K562 (cell line): ENCODE measurements around the gene HSDL2. TPM values are rescaled to one million over a fixed set of nuclear protein-coding genes. Genes with fewer than 3 reads are reported as not detected.

Source experiments
- BCL6 ChIP-seq: fragments of 250-450 bp; sonication (Bioruptor Pico); IDR thresholded peaks from 2 replicates; pipeline ENCODE4 v1.4.0; 2020
- BRF2 ChIP-seq: IDR thresholded peaks from 3 replicates; pipeline ENCODE4 v1.6.1; 2011; ENCODE audit warnings: borderline replicate concordance, mild to moderate bottlenecking; ENCODE audit not compliant: insufficient read length, insufficient read depth
- CREBBP ChIP-seq: IDR thresholded peaks from one replicate; pipeline ENCODE4 v1.6.1; 2012; ENCODE audit warnings: low read depth, mild to moderate bottlenecking, control low read depth, inconsistent platforms, low read length
- EP400 ChIP-seq: fragments of 450-650 bp; IDR thresholded peaks from 2 replicates; pipeline ENCODE4 v1.6.1; 2017; ENCODE audit warnings: antibody characterized with exemption, mild to moderate bottlenecking, moderate library complexity
- ETS2 ChIP-seq: IDR thresholded peaks from 2 replicates; pipeline ENCODE4 v1.6.1; 2016; ENCODE audit warnings: borderline replicate concordance, missing genetic modification characterization, mild to moderate bottlenecking, moderate library complexity, missing compliant biosample characterization; ENCODE audit not compliant: poor library complexity, severe bottlenecking
- FOXA1 ChIP-seq: fragments of 450-650 bp; IDR thresholded peaks from 2 replicates; pipeline ENCODE4 v1.6.1; 2016; ENCODE audit warnings: mild to moderate bottlenecking, borderline replicate concordance
- GATA2 ChIP-seq: sonication (generic); formaldehyde crosslinking; IDR thresholded peaks from 2 replicates; pipeline ENCODE4 v1.4.0; 2020; ENCODE audit warnings: mild to moderate bottlenecking, missing genetic modification reagents
- MCM2 ChIP-seq: fragments of 450-650 bp; IDR thresholded peaks from 2 replicates; pipeline ENCODE4 v1.6.1; 2017; ENCODE audit warnings: low read depth, mild to moderate bottlenecking
- NUFIP1 ChIP-seq: fragments of 450-650 bp; IDR thresholded peaks from 2 replicates; pipeline ENCODE4 v1.6.1; 2018; ENCODE audit not compliant: partially characterized antibody
- PHTF2 ChIP-seq: fragments of 250-450 bp; sonication (Bioruptor Pico); IDR thresholded peaks from 2 replicates; pipeline ENCODE4 v1.5.0; 2021; ENCODE audit warnings: mild to moderate bottlenecking
- RBM39 ChIP-seq: fragments of 200-400 bp; formaldehyde crosslinking; optimal IDR thresholded peaks from 2 replicates; pipeline ENCODE3; 2018; ENCODE audit warnings: low read depth, low read length
- SREBF1 ChIP-seq: fragments of 150-350 bp; IDR thresholded peaks from 2 replicates; pipeline ENCODE4 v1.6.1; 2014; ENCODE audit warnings: antibody characterized with exemption, low read depth, low read length, borderline replicate concordance
- ZBTB5 ChIP-seq: fragments of 450-650 bp; IDR thresholded peaks from 2 replicates; pipeline ENCODE4 v1.6.1; 2017; ENCODE audit warnings: antibody characterized with exemption
- ZC3H11A ChIP-seq: IDR thresholded peaks from 2 replicates; pipeline ENCODE4 v1.6.1; 2012; ENCODE audit warnings: low read depth, low read length, improper control_type of control experiment
- ZNF584 ChIP-seq: fragments of 200-800 bp; sonication (Bioruptor generic); IDR thresholded peaks from 2 replicates; pipeline ENCODE4 v1.6.1; 2016; ENCODE audit warnings: low read depth, mild to moderate bottlenecking, missing genetic modification characterization, missing compliant biosample characterization
- ZSCAN29 ChIP-seq: fragments of 450-650 bp; IDR thresholded peaks from 2 replicates; pipeline ENCODE4 v1.6.1; 2017
- polyA plus RNA-seq, 8 experiments: library from polyadenylated mRNA; depleted of rRNA in 4 of 8; stranded (reverse) in 5 of 8; unstranded in 3 of 8; fragments of >200 nt; fragmentation: Nextera tagmentation in 2 of 8; fragmentation: Illumina TruSeq in 1 of 8; extraction: Ambion mirVana in 2 of 8; extraction: Trizol in 1 of 8; gene quantifications; 2 replicates each; pipeline versions ENCODE4 v1.2.1 to v1.2.3, GENCODE V29; 2011 to 2014; ENCODE audit warnings: inconsistent platforms in 1 of 8, missing spikeins in 1 of 8
- total RNA-seq, 7 experiments: library from RNA; depleted of rRNA in 6 of 7; stranded (reverse); fragments of >200 nt in 6 of 7; fragmentation: Illumina TruSeq in 2 of 7; extraction: Trizol in 2 of 7; gene quantifications; 2 replicates each; pipeline versions ENCODE4 v1.2.1 to v1.2.3, GENCODE V29; 2011 to 2021; ENCODE audit warnings: low replicate concordance in 1 of 7
- TF ChIP-seq, protein P1 (sequence below): fragments of 250-450 bp; sonication (Bioruptor Pico); IDR thresholded peaks from 2 replicates; pipeline ENCODE4 v1.5.0; 2022; ENCODE audit warnings: mild to moderate bottlenecking

HSDL2 gene
- total and polyA plus RNA-seq, 9 of the 15 experiments (the other 6 are each of a cell fraction or from before 2014, with no cell fraction given), result 22.8 to 74.1 (median 35.6) TPM

- TF ChIP-seq ZSCAN29 (no peak), FOXA1 (no peak), GATA2 (no peak), ZC3H11A (no peak), EP400 (no peak), CREBBP (no peak), RBM39 (no peak), PHTF2 (CRISPR knock-in tag) (no peak), NUFIP1 (no peak), BCL6 (CRISPR knock-in tag) (no peak), ETS2 (tag) (no peak), ZNF584 (CRISPR knock-in tag) (no peak), ZBTB5 (0 out of 2 replicates have a peak, but pooled peaks have one; percentile 18), SREBF1 (no peak), BRF2 (no peak), MCM2 (no peak)
- TF ChIP-seq, protein P1, sequence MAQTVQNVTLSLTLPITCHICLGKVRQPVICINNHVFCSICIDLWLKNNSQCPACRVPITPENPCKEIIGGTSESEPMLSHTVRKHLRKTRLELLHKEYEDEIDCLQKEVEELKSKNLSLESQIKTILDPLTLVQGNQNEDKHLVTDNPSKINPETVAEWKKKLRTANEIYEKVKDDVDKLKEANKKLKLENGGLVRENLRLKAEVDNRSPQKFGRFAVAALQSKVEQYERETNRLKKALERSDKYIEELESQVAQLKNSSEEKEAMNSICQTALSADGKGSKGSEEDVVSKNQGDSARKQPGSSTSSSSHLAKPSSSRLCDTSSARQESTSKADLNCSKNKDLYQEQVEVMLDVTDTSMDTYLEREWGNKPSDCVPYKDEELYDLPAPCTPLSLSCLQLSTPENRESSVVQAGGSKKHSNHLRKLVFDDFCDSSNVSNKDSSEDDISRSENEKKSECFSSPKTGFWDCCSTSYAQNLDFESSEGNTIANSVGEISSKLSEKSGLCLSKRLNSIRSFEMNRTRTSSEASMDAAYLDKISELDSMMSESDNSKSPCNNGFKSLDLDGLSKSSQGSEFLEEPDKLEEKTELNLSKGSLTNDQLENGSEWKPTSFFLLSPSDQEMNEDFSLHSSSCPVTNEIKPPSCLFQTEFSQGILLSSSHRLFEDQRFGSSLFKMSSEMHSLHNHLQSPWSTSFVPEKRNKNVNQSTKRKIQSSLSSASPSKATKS, result no peak
Observed at GRCh38 chr9:112489039-112489546, 109.2 kb downstream of the HSDL2 start (continued).
